Measurements from ENCODE around the gene CNOT8. TPM values are rescaled to one million over a fixed set of nuclear protein-coding genes. Genes with fewer than 3 reads are reported as not detected.

The CNOT8 gene
- total RNA-seq, 2 donors from 2014 or later = 50.6 to 58.7 TPM

DNA sequence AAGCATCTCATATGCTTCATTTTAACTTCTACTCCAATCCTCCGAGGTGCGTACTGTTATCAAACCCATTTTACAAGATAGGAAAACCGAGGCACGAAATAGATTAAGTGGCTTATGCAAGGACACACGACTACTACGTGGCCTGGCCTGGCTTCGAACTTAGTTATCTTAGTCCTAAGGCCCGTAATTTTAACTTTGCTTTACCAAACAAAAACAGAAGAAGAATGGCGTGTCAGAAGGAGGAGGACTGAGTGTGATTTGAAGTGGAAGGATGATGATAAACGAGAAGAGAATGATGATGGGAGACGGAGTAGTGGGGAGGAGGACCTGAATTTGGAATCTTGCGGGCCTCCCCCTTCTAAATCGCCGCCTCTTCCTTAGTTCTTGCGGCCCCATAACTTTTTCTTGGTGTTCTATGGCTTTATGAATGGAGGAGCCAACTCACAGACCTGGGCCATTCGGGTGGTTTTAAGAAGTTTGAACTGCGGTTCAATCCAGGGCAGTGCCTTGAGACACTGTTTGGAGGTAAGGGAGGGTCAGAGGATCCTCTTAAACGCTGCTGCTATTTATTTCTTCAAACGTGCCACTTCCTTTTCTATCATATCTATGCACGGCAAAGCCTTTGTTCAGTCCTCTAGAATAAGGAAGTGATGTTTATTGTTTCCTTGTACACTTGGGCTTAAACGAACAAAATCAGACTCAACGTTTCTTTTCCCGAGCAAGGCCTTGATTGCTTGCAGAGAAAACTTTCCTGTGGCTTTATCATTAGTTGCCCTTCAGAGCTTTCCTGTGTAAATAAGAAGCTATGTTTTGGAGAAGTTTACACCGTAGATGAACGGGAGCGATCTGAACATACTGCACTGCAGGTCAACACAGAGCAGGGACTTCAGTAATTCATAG is 795 bp downstream of the CNOT8 start:
- intact Hi-C loops (cut with DNase I, micrococcal nuclease) = no loop called here
- DNase-seq (no peak), ATAC-seq (peak; percentile 32)

DNA sequence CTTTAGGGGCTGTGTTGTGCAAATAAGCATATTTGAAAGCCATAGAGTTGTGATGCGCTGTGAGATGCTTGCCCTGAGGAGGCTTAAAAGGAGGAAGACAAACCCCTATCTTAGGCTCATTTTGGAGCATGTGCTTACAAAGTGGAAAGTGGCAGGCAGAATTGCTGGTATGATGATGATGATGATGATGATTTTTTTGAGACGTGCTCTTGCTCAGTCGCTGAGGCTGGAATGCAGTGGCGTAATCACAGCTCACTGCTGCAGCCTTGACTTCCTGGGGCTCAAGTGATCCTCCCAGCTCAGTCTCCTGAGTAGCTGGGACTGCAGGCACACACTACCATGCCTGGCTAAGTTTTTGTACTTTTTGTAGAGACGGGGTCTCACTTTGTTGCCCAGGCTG is 1.7 kb downstream of the CNOT8 start:
- ATAC-seq = no peak
- intact Hi-C loops (cut with DNase I, micrococcal nuclease) = no loop called here

DNA sequence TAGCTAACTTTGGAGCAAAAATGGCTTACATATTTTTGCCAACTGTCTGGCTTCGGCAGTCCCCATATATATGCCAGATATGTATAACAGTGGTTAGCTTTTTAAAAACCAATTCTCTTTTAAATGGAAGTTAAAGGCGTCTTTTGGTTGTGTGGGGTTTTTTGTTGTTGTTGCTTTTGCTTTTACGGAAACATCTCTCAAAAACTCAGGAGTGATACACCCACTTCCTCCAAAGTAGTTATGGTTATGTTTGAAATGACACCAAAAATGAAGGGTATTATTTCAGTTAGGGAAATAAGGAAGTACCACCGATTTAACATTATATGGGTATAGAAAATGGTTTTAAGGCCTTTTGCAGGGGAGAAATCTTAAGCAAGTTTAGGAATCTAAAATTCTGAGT is 2.3 kb downstream of the CNOT8 start:
- intact Hi-C loops (cut with DNase I, micrococcal nuclease) = no loop called here
- ATAC-seq (no peak), DNase-seq (no peak)

More for the DNA sequence above, 1.7 kb downstream of the CNOT8 start:
- peak in 1 of 2 donors; percentile 50 for DNase-seq

DNA sequence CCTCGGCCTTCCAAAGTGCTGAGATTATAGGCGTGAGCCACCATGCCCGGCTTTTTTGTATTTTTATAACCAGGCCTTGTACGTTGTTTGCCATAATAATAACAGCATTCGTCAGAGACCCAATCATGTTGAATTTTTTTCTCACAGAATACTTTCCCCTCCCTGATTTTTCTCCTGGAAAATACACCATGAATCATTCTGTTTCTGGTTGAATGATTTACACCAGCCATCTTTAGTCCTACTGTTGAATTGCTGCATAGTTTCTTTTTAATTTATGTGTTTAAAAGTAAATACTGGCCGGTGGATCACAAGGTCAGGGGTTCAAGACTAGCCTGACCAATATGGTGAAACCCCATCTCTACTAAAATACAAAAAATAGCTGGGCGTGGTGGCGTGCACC is 3.5 kb downstream of the CNOT8 start:
- intact Hi-C loops (cut with DNase I, micrococcal nuclease) = no loop called here
- no peak for DNase-seq
- no peak for ATAC-seq

DNA sequence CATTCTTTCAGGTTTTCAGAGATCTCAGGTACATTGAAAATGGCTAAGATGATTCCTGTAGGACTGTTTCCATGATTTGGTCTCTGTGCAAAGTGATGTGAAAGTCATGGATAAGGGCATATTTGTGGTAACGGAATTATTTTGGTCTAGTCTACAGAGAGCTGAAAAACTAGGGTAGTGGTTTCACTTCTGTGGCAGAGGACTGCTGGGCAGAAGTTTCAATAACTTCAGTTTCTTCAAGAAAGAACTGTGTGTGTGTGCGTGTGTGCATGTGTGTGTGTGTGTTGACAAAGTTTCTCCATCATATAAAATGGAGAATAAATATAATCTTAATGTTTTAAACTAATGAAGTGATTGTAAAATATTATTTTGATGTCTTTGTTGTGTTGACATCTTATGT is 4.3 kb downstream of the CNOT8 start:
- DNase-seq = no peak
- no peak for ATAC-seq
- intact Hi-C loops (cut with DNase I, micrococcal nuclease) = no loop called here

DNA sequence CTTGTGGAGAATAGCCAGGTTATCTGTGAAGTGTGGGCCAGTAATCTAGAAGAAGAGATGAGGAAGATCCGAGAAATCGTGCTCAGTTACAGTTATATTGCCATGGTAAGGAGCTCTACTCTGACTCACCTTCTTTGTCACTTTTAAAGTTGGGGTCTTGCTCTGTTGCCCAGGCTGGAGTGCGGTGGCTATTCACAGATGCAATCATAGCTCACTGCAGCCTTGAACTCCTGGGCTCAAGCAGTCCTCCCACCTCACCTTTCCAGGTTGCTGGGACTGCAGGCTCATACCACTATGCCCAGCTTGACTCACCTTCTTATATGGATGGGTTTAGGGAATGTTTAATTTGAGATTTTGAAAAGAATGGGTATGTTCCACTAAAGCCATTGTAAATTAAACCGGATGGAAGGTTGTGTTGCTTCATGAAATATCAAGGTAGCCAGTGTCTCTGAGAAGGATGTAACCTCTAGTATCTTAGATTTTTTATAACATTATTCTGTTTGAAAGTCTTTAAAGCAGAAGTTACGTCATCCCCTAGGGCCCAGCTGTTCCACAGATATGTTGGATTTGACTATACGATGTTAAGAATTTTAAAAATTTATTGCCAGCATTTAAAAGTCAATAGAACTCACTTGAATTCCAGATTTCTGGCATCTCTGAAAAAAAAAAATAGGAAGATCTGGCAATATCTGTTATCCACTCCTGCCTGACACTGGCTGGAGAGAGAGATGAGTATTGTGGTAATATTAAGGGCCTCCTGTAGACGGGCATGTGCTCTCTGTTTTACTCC is 5.1 kb downstream of the CNOT8 start:
- intact Hi-C loops (cut with DNase I, micrococcal nuclease) = no loop called here
- ATAC-seq (no peak), DNase-seq (no peak)

DNA sequence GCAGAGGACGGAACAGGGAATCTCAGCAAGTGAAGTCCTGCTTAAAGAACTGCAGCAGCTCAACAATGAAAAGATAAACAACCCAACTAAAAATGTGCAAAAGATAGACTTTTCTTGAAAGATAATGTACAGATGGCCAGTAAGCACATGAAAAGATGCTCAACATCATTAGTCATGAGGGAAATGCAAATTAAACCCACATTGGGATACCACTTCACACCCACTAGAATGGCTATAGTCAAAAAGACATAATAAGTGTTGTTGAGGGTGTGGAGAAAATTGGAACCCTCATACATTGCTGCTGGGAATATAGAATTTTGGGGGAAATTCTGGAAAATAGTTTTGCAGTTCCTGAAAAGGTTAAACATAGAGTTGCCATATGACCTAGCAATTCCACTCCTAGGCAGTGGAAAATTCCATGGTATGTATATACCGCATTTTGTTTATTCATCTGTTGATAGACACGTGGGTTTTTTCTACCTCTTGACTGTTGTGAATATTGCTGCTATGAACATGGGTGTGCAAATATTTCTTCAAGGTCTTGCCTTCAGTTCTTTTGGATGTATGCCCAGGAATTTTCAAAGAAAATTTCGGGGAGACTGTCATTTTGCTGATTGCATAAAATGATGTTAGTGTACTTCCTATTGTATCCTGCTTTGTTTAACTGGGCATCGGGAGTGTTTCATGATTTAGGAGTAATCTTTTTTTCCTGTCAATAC is 7.2 kb downstream of the CNOT8 start:
- ATAC-seq = peak; percentile 51
- intact Hi-C loops (cut with DNase I, micrococcal nuclease) = no loop called here
- DNase-seq = no peak

DNA sequence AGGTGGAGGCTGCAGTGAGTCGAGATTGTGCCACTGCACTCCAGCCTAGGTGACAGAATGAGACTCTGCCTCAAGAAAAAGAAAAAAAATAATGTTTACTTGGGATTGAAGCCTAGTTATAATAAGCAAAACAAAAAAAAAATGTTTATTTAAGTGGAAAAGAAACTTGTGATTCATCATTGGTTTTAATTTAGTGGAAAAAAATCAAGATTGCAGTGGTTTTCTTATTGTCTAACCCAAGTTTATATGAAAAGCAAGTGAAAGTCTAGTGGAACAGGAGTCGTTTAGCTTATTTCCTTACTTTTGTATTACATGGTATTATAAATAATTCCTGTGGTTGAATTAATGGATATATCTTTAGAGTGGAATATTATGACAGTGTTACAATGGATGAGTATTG is 8.4 kb downstream of the CNOT8 start:
- intact Hi-C loops (cut with DNase I, micrococcal nuclease) = no loop called here
- no peak for ATAC-seq
- no peak for DNase-seq

DNA sequence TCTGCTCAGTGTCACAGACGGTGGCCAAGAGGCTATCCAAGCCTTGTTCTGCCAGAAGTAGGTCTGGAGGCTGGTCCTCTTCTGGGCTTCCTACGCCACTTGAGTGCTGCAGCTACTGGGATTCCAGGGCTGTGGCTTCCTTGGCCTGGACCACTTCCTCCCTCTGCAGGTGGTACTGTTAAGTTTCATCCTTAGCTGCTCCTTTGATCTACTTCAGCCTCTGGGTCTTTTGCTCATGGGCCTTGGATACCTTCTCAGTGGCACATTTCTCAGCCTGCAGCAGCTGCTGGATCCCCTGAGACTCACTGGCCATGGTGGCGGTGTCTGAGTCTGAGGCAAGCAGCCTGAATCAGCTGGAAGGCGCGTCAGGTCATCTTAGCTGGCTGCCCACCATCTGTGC is 10.3 kb downstream of the CNOT8 start:
- DNase-seq (no peak), ATAC-seq (peak; percentile 44)
- intact Hi-C loops (cut with DNase I, micrococcal nuclease) = no loop called here

DNA sequence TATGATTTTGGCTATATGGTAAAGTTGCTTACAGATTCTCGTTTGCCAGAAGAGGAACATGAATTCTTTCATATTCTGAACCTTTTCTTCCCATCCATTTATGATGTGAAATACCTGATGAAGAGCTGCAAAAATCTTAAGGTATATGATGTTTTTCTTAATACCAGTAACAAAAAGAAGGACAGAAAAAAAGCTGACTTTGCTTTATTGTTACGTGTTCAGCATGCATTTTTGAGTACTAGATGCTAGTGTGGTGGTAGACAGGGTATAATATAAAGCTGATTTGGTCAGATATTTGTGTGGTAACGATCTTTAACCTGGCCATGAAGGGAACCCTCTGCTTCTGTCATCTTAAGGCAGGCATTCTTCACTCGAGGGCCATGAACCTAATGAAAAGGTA is 13.3 kb downstream of the CNOT8 start:
- intact Hi-C loops (cut with DNase I, micrococcal nuclease) = no loop called here
- DNase-seq = no peak
- no peak for ATAC-seq

DNA sequence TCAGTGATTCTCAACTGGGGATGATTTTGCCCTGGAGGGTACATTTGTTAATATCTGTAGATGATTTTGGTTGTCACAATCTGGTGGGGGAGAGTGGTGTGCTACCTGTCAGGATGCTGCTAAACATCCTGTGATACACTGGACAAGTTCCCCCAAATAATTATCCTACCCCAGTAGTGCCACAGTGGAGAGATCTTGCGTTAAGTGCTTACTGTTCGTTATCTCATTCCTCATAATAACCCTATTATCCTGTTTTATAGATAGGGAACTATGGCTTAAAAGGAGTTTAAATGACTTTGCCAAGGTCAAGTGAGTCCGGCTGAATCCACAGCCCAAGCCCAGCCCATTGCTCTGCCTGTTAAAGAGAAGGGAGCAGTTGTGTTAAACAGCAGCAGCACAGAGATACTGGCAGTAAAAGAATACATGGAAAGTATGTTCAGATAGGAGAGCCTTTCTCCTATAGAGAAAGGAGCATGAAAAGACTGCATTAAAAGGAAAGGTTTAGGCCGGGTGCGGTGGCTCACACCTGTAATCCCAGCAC is 15.4 kb downstream of the CNOT8 start:
- intact Hi-C loops (cut with DNase I, micrococcal nuclease) = no loop called here
- DNase-seq (peak in 1 of 2 donors; percentile 26), ATAC-seq (peak; percentile 96)

DNA sequence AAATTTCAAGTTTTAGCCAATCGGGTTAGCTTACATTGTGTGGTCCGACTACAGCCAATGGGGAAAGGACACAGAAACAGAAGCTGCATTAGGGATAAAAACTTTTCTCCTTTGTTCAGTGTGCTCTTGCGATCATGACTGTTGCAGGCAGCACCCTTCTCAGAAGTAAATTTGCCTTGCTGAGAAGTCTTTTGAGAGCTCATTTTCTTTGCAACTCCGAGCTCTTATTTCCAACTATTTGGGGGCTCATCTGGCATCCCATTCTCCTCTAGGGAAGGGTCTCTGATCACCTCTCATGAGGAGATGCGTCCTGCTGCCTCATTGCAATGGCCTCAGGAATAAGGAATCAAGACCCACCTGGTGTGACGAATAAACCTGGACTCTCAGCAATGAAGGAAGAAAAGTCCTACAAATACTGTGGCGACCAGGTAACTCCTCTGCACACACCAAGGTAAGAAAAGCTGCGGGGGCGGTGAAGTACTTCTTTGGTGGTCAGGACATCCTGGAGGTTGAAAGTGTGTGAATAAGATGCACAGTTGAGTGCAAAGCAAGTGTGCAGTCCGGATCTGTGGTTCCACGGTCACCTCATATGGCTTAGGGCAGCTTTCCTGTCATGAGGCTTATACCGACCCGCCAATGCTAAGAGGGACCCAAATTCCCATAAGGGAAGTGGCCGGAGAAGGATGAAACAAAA is 20.4 kb downstream of the CNOT8 start:
- intact Hi-C loops (cut with DNase I, micrococcal nuclease) = no loop called here
- ATAC-seq (no peak), DNase-seq (no peak)

DNA sequence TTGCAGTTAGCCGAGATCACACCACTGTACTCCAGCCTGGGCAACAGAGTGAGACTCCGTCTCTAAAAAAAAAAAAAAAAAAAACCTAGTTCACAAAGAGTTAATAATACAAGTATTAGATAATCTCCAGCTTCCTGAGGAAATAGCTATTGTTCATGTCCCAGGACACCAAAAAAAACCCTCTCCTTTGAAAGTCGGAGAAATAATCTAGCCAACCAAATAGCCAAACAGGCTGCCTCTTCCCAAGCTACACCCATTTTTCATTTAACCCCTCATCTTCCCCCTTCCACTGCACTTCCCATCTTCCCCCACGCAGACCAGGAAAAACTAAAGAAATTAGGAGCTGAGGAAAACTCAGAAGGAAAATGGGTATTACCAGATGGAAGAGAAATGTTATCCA is 23.6 kb downstream of the CNOT8 start:
- intact Hi-C loops (cut with DNase I, micrococcal nuclease) = no loop called here
- DNase-seq = no peak
- ATAC-seq = no peak

DNA sequence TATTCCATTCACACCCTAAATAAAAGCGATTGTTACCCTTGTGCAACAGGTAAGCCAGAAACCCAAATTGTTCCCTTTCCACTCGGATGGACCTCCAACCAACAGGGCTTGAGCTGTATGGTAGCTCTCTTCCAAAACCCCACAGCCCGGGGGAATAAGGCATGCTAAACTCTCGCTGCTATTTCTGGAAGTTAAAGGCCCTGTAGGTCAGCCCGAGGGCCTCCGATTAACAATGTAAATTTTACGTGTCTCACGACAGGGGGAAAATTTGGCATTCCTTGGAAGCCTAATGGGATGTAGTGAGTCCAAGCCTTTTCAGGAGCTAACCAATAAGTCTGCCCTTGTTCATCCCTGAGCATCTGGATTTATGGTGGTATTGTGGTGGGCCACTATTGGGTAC is 26.0 kb downstream of the CNOT8 start:
- intact Hi-C loops (cut with DNase I, micrococcal nuclease) = no loop called here
- no peak for ATAC-seq
- no peak for DNase-seq

DNA sequence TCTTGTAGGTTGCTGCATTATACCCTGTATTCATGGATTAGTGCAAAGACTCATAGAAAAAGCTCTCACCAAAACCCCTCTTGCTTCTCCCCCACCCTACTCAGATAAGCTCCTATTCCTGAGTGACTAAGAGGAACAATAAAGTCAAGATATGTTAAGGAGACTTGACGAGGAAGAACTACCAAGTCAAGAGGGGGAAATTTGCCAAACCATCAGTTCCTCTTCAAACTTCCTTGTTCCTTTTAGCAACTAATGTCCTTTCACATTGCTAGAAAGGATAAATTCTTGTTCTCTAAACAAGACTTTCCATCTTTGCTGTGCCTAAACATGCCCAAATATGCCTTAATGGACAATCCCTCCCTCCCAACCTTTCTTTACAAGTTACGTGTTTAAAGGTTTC is 27.0 kb downstream of the CNOT8 start:
- DNase-seq (no peak), ATAC-seq (no peak)
- intact Hi-C loops (cut with DNase I, micrococcal nuclease) = no loop called here

DNA sequence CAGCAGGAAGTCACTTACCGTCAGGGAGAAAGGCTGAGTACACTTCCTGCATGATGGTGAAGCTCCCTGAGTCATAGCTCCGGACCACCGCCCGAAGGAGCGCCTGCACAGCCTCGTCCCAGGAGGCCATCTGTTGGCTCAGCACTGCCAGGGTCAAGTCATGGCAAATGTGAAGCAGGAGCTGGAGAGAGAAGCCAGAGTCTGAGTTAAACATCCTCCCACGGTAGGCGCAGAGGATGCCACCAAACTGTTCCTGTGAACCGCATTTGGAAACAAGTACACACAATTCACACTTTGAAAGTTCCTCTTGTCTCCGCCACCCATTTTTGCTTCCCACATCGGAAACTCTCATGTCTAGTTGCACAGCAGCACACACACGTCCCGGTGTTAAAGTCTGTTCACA is 33.9 kb downstream of the CNOT8 start:
- intact Hi-C loops (cut with DNase I, micrococcal nuclease) = no loop called here
- ATAC-seq (no peak), DNase-seq (no peak)

DNA sequence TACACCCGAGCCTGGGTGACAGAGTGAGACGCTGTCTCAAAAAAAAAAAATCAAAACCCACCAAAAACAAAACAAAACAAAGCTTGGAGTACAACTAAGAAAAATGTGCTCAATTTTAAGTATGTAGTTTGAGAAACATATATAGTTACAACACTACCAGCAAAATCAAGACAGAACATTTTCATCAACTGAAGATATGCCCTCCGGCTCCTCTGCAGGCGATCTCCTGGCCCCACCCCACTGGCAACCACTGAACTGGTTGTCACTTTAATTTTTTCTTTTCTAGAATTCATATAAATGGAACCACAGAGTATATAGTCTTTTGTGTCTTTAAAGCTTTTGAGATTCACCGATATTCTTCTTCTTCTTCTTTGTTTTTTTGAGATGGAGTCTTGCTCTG is 35.0 kb downstream of the CNOT8 start:
- DNase-seq = no peak
- no peak for ATAC-seq
- intact Hi-C loops (cut with DNase I, micrococcal nuclease) = no loop called here

DNA sequence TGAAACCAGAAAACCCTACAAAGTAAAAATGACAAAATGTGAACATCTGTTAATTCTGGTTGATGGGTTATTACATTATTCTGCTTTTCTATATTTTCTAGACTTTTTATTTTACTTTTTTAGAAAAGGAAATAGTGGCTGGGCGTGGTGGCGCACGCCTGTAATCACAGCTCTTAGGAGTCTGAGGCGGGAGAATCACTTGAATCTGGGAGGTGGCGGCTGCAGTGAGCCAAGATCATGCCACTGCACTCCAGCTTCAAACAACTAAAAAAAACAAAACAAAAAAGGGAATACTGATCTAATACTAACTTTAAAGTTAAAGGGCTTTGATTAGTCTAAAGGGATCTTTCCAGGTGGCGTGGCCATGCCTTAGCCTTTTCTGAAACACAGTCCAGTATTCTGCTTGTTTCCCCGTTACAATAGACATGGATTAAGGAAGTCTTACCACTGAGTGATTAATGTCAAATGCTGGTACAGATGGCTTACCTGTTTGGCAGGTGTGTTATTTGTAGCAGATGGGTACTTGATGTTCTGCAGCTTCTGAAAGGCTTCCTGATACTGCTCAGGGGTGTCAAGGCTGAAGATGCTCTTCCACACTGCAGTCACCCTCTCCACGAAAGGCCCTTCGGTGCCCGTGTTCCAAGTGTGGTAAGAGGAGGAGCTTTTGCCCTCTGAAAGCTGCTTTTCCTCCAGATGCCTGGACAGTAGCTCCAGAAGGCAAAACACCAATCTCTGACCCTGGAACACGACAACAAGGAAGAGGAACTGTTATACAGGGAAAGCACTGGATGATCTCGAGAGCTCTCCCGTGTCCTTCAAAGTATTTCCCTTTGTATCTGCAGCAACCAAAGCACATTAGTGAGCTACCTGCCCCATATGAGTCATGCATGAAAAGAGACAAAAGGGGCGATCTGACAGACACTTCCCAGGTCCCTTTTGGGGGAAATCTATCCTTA is 37.5 kb downstream of the CNOT8 start:
- DNase-seq (peak in 1 of 2 donors; percentile 11), ATAC-seq (peak; percentile 76)
- intact Hi-C loops (cut with DNase I, micrococcal nuclease) = no loop called here

Measured in left colon (tissue), 2 donors.